ENCODE data around the gene PHYKPL. TPM values are rescaled to one million over a fixed set of nuclear protein-coding genes. Genes with fewer than 3 reads are reported as not detected.

The PHYKPL gene
- total and polyA plus RNA-seq, 7 donors, result 26.0 to 121 (median 47.6) TPM

- peaks cover 0 to 22% (median 0%) of the 10 kb centered on the region in 3 donors for H3K27me3 ChIP-seq
- DNase-seq, result no peak
- no peak overlapping the region for H3K27ac ChIP-seq
- H3K4me3 ChIP-seq, result no peak overlapping the region
- H3K4me1 ChIP-seq, result no peaks in the 10 kb centered on the region
- no peaks in the 10 kb centered on the region for H3K36me3 ChIP-seq
- intact Hi-C loops (cut with DNase I), result no loop called here
- no peaks in the 10 kb centered on the region for H3K9me3 ChIP-seq
- TF ChIP-seq EP300 (IDR thresholded peaks at IDR 0.05) (no peak), POLR2AphosphoS5 (IDR thresholded peaks at IDR 0.05) (no peak), POLR2A (IDR thresholded peaks at IDR 0.05) (no peak)
- TF ChIP-seq, protein P1, sequence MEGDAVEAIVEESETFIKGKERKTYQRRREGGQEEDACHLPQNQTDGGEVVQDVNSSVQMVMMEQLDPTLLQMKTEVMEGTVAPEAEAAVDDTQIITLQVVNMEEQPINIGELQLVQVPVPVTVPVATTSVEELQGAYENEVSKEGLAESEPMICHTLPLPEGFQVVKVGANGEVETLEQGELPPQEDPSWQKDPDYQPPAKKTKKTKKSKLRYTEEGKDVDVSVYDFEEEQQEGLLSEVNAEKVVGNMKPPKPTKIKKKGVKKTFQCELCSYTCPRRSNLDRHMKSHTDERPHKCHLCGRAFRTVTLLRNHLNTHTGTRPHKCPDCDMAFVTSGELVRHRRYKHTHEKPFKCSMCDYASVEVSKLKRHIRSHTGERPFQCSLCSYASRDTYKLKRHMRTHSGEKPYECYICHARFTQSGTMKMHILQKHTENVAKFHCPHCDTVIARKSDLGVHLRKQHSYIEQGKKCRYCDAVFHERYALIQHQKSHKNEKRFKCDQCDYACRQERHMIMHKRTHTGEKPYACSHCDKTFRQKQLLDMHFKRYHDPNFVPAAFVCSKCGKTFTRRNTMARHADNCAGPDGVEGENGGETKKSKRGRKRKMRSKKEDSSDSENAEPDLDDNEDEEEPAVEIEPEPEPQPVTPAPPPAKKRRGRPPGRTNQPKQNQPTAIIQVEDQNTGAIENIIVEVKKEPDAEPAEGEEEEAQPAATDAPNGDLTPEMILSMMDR (IDR thresholded peaks at IDR 0.05), result no peak
- WGBS, 2 donors, result 87 to 93% methylated on average over 9 of the region's 9 CpGs
These were observed 40.0 kb upstream of the PHYKPL start for GRCh38 chr5:178272591-178272990.

DNA sequence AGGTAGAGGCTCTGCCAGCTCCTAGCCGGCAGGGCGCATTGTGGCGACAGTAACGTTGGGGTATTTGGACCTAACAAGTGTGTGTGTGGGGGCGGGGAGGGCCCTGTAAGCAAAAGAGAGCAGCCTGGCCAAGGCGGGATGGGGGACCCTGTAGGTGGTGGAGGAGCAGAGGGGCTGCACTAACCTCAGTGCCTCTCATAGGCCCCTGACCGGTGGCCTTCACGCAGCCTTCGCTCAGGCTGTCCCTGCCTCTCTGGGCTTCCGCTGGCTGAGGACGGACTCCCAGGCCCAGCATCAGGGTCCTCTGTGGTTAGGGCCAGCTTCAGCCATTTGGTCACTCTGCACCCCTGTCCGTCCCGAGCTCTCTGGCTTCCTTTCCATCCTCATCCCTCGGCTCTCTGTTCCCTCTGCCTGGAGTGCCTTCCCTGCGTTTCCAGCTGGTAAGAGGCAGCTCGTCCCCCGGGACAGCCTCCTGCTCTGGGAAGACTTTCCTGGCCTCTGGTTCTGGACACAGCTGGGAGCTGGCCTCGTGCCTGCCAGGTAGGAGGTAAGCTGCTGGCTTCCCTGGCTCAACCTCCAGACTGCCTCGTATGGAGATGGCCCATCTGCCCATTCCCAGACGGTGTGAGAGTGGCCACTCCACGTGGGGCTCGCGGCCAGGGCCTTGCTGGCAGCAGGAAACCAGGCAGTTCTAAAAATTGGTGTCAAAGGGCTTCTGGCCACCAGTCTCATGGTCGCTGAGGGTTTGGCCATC, 39.3 kb upstream of the PHYKPL start:
- Histone ChIP-seq H3K4me1 (no peaks in the 10 kb centered on the region), H3K27me3 (peaks cover 0 to 18% (median 0%) of the 10 kb centered on the region in 3 donors), H3K9me3 (no peaks in the 10 kb centered on the region), H3K4me3 (no peak overlapping the region), H3K27ac (no peak overlapping the region), H3K36me3 (no peaks in the 10 kb centered on the region)
- WGBS, 2 donors, result 77 to 87% methylated on average over 24 of the region's 24 CpGs
- intact Hi-C loops (cut with DNase I), result no loop called here
- no peak for DNase-seq
- TF ChIP-seq POLR2AphosphoS5 (IDR thresholded peaks at IDR 0.05), result no peak

- intact Hi-C loops (cut with DNase I), result no loop called here
- H3K9me3 ChIP-seq, result no peaks in the 10 kb centered on the region
- DNase-seq, result no peak
- TF ChIP-seq EP300 (IDR thresholded peaks at IDR 0.05) (no peak), POLR2AphosphoS5 (IDR thresholded peaks at IDR 0.05) (no peak), POLR2A (IDR thresholded peaks at IDR 0.05) (no peak)
- TF ChIP-seq, protein P1 (IDR thresholded peaks at IDR 0.05), result no peak
- no peak overlapping the region for H3K27ac ChIP-seq
- H3K36me3 ChIP-seq, result no peaks in the 10 kb centered on the region
- peaks cover 0 to 12% (median 0%) of the 10 kb centered on the region in 3 donors for H3K27me3 ChIP-seq
- 89 to 90% methylated on average over 4 of the region's 4 CpGs for WGBS, 2 donors
- H3K4me3 ChIP-seq, result no peak overlapping the region
- H3K4me1 ChIP-seq, result no peaks in the 10 kb centered on the region
These were observed 38.6 kb upstream of the PHYKPL start for GRCh38 chr5:178271231-178271630.

DNA sequence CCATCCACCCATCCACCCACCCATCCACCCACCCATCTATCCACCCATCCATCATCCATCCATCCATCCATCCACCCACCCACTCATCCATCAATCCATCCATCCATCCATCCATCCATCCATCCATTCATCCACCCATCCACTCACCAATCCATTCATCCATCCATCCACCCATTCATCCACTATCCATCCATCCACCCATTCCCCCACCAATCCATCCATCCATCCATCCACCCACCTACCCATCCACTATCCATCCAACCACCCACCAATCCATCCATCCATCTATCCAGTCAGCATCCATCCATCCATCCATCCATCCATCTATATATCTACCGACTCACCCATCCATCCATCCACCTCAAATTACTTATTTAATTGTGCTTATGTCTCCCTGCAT, 36.9 kb upstream of the PHYKPL start:
- DNase-seq, result no peak
- no peaks in the 10 kb centered on the region for H3K4me1 ChIP-seq
- H3K9me3 ChIP-seq, result no peaks in the 10 kb centered on the region
- intact Hi-C loops (cut with DNase I), result no loop called here
- H3K27ac ChIP-seq, result no peak overlapping the region
- peaks cover 0 to 7% (median 0%) of the 10 kb centered on the region in 3 donors for H3K27me3 ChIP-seq
- 92% methylated on average over 1 of the region's 1 CpG for WGBS, 2 donors
- TF ChIP-seq EP300 (IDR thresholded peaks at IDR 0.05), result no peak
- TF ChIP-seq POLR2AphosphoS5 (IDR thresholded peaks at IDR 0.05), result no peak
- TF ChIP-seq, protein P1 (IDR thresholded peaks at IDR 0.05), result no peak
- TF ChIP-seq POLR2A (IDR thresholded peaks at IDR 0.05), result no peak
- no peak overlapping the region for H3K4me3 ChIP-seq
- H3K36me3 ChIP-seq, result no peaks in the 10 kb centered on the region

DNA sequence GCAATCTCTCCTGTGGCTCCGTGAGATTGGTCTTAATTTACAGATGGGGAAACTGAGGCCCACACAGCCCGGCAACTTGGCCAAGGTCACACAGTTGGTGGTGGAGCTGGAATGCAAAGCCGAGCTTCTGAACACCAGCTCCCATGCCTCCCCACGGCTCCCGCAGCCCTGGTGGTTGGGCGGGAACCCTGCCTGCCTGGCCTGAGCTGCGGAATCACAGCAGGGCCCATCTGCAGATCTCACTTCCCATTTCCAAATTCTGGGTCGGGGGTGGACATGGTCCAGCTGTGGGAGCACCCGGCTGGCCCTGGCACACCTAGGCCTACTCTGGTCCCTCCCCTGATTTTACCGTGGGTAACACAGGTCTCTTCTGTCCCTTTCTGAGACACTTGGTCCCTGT, 35.3 kb upstream of the PHYKPL start:
- intact Hi-C loops (cut with DNase I), result no loop called here
- H3K27me3 ChIP-seq, result peaks cover 0 to 7% (median 0%) of the 10 kb centered on the region in 3 donors
- 86 to 87% methylated on average over 10 of the region's 10 CpGs for WGBS, 2 donors
- no peak overlapping the region for H3K27ac ChIP-seq
- DNase-seq, result no peak
- H3K9me3 ChIP-seq, result no peaks in the 10 kb centered on the region
- no peak for TF ChIP-seq EP300 (IDR thresholded peaks at IDR 0.05)
- no peak for TF ChIP-seq POLR2AphosphoS5 (IDR thresholded peaks at IDR 0.05)
- TF ChIP-seq, protein P1 (IDR thresholded peaks at IDR 0.05), result no peak
- TF ChIP-seq POLR2A (IDR thresholded peaks at IDR 0.05), result no peak
- no peaks in the 10 kb centered on the region for H3K4me1 ChIP-seq
- no peaks in the 10 kb centered on the region for H3K36me3 ChIP-seq
- no peak overlapping the region for H3K4me3 ChIP-seq
